ENCODE results near the gene NRCAM.

Gene NRCAM

GRCh38 chr7:108197371-108198091 lies 258.7 kb downstream of the NRCAM start:
- no peaks in the 10 kb centered on the region for H3K9me3 Mint-ChIP-seq
- no peaks in the 10 kb centered on the region for H3K36me3 Mint-ChIP-seq (ENCODE audit: low read depth)
- no peak for DNase-seq
- H3K4me1 Mint-ChIP-seq (ENCODE audit: low read depth), result no peaks in the 10 kb centered on the region
- H3K27ac Mint-ChIP-seq, result no peak overlapping the region
- no peaks in the 10 kb centered on the region for H3K27me3 Mint-ChIP-seq
- H3K4me3 Mint-ChIP-seq, result no peak overlapping the region

GRCh38 chr7:108196004-108196403 lies 260.2 kb downstream of the NRCAM start:
- no peak overlapping the region for H3K4me3 Mint-ChIP-seq
- H3K9me3 Mint-ChIP-seq, result no peaks in the 10 kb centered on the region
- H3K4me1 Mint-ChIP-seq (ENCODE audit: low read depth), result peaks cover 1% of the 10 kb centered on the region
- no peaks in the 10 kb centered on the region for H3K27me3 Mint-ChIP-seq
- no peak for DNase-seq
- H3K27ac Mint-ChIP-seq, result no peak overlapping the region
- H3K36me3 Mint-ChIP-seq (ENCODE audit: low read depth), result no peaks in the 10 kb centered on the region

DNA sequence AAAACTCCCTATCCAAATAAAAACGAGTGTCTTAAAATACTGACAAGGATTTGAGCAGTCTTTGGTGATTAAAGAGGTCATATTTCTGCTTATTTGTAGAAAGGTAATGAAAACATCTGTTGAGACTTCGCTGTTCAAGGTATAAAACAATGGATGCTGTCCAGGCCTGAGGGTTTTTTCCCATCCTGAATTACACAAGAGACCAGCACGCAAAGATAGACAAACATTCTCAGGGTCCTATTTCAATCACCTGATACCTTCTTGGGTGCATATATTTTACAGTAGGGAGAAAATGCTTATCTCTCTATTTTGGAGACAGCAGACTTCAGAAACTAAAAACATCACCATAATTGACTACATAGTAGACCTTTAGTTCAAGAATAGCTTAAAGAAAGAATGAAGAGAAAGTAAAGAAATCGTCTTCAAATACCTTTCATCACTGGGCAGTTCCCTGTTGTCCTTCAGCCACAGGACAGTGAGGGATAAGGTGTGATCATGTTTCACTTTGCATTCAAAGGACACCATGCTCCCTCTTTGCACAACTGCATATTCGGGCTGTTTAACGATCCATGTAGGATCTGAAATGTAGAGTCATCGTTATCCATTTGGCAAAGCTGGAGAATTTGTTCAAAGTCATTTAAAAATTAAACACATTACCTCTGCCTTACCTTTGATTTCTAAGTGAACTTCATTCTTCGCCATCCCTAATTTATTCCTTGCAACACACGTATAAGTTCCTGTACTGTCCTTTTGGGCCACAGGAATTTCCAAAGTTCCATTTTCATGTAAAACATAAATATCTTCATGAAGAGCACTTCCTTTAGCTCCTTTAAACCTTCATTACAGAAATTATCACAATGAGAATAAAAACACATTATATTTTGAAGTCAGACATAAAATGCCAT lies 262.4 kb downstream of the NRCAM start:
- Mint-ChIP-seq H3K27me3 (no peaks in the 10 kb centered on the region), H3K9me3 (no peaks in the 10 kb centered on the region), H3K4me3 (no peak overlapping the region), H3K36me3 (ENCODE audit: low read depth) (no peaks in the 10 kb centered on the region), H3K27ac (no peak overlapping the region), H3K4me1 (ENCODE audit: low read depth) (peaks cover 7% of the 10 kb centered on the region)
- DNase-seq, result no peak

- no peak for DNase-seq
- Mint-ChIP-seq H3K4me3 (no peak overlapping the region), H3K27ac (no peak overlapping the region), H3K4me1 (ENCODE audit: low read depth) (peaks cover 8% of the 10 kb centered on the region), H3K27me3 (no peaks in the 10 kb centered on the region), H3K9me3 (no peaks in the 10 kb centered on the region), H3K36me3 (ENCODE audit: low read depth) (no peaks in the 10 kb centered on the region)
Measured at GRCh38 chr7:108190891-108191290, 265.3 kb downstream of the NRCAM start.

GRCh38 chr7:108189733-108190388 lies 266.4 kb downstream of the NRCAM start:
- H3K9me3 Mint-ChIP-seq, result no peaks in the 10 kb centered on the region
- peaks cover 8% of the 10 kb centered on the region for H3K4me1 Mint-ChIP-seq (ENCODE audit: low read depth)
- H3K27me3 Mint-ChIP-seq, result no peaks in the 10 kb centered on the region
- no peak overlapping the region for H3K27ac Mint-ChIP-seq
- no peak for DNase-seq
- H3K36me3 Mint-ChIP-seq (ENCODE audit: low read depth), result no peaks in the 10 kb centered on the region
- no peak overlapping the region for H3K4me3 Mint-ChIP-seq

- no peak for DNase-seq
- H3K36me3 Mint-ChIP-seq (ENCODE audit: low read depth), result no peaks in the 10 kb centered on the region
- H3K9me3 Mint-ChIP-seq, result no peaks in the 10 kb centered on the region
- H3K4me1 Mint-ChIP-seq (ENCODE audit: low read depth), result peaks cover 8% of the 10 kb centered on the region
- no peak overlapping the region for H3K27ac Mint-ChIP-seq
- H3K4me3 Mint-ChIP-seq, result no peak overlapping the region
- H3K27me3 Mint-ChIP-seq, result no peaks in the 10 kb centered on the region
Measured at GRCh38 chr7:108188724-108189123, 267.5 kb downstream of the NRCAM start.

GRCh38 chr7:108181073-108181985 lies 274.9 kb downstream of the NRCAM start:
- H3K4me3 Mint-ChIP-seq, result no peak overlapping the region
- no peak for DNase-seq
- no peak overlapping the region for H3K27ac Mint-ChIP-seq
- H3K4me1 Mint-ChIP-seq (ENCODE audit: low read depth), result no peaks in the 10 kb centered on the region
- H3K36me3 Mint-ChIP-seq (ENCODE audit: low read depth), result no peaks in the 10 kb centered on the region
- no peaks in the 10 kb centered on the region for H3K9me3 Mint-ChIP-seq
- no peaks in the 10 kb centered on the region for H3K27me3 Mint-ChIP-seq

DNA sequence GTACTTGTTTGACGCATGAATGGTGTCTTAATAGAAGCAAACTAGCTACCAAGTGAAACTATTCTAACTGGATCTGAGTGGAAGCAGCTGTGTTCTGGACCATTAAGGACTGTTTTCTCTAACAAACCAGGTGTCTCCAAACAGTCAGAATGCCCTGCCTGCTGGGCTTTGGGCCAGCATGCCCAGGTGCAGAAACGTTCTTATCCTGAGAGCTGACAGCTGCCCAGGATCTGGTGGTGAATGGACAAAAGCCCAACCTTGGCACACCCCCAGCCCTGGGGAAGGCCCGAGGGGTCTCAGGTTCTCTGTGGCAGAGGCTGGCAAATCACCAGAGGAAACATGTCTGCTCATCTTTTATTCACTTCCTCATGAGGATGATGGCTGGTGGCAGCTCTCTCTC lies 277.8 kb downstream of the NRCAM start:
- H3K27me3 Mint-ChIP-seq, result no peaks in the 10 kb centered on the region
- no peaks in the 10 kb centered on the region for H3K9me3 Mint-ChIP-seq
- no peak overlapping the region for H3K4me3 Mint-ChIP-seq
- no peaks in the 10 kb centered on the region for H3K36me3 Mint-ChIP-seq (ENCODE audit: low read depth)
- no peaks in the 10 kb centered on the region for H3K4me1 Mint-ChIP-seq (ENCODE audit: low read depth)
- no peak for DNase-seq
- H3K27ac Mint-ChIP-seq, result no peak overlapping the region

- no peaks in the 10 kb centered on the region for H3K36me3 Mint-ChIP-seq (ENCODE audit: low read depth)
- DNase-seq, result no peak
- no peak overlapping the region for H3K4me3 Mint-ChIP-seq
- H3K27ac Mint-ChIP-seq, result no peak overlapping the region
- H3K27me3 Mint-ChIP-seq, result peaks cover 4% of the 10 kb centered on the region
- no peaks in the 10 kb centered on the region for H3K9me3 Mint-ChIP-seq
- H3K4me1 Mint-ChIP-seq (ENCODE audit: low read depth), result no peaks in the 10 kb centered on the region
Measured at GRCh38 chr7:108171164-108171563, 285.1 kb downstream of the NRCAM start.

DNA sequence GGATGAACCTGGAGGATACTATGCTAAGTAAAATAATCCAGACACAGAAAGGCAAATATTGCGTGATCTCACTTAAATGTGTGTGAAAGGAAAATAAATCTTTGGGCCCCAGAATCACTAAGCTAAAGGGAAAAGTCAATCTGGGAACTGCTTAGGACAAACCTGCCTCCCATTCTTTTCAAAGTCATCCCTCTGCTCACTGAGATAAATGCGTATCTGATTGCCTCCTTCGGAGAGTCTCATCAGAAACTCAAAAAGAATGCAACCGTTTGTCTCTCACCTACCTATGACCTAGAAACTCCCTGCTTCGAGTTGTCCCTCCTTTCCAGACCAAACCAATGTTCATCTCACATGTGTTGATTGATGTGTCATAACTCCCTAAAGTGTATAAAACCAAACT lies 286.0 kb downstream of the NRCAM start:
- H3K36me3 Mint-ChIP-seq (ENCODE audit: low read depth), result no peaks in the 10 kb centered on the region
- no peak for DNase-seq
- H3K27ac Mint-ChIP-seq, result no peak overlapping the region
- H3K4me1 Mint-ChIP-seq (ENCODE audit: low read depth), result no peaks in the 10 kb centered on the region
- no peak overlapping the region for H3K4me3 Mint-ChIP-seq
- H3K9me3 Mint-ChIP-seq, result no peaks in the 10 kb centered on the region
- H3K27me3 Mint-ChIP-seq, result peaks cover 4% of the 10 kb centered on the region

DNA sequence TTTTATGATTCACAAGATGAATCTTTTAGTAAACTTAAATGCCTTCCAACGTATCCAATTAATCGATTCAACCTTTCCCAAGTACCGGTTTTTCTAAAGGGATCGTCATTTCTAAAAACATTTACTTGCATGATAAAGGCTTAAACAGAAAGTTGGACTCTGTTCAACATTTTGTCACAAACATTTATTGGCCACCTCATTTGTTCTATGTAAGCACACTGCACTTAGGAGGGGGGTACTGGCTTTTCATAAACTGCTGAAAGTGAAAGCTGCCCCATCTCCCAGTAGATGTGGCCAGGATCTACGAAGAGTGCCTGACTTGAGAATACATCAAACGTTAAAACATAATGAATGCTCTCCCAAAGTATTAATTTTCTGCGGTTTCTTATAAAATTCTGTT lies 288.8 kb downstream of the NRCAM start:
- H3K27me3 Mint-ChIP-seq, result peaks cover 4% of the 10 kb centered on the region
- DNase-seq, result no peak
- H3K4me3 Mint-ChIP-seq, result no peak overlapping the region
- H3K4me1 Mint-ChIP-seq (ENCODE audit: low read depth), result no peaks in the 10 kb centered on the region
- H3K9me3 Mint-ChIP-seq, result peaks cover 4% of the 10 kb centered on the region
- H3K27ac Mint-ChIP-seq, result no peak overlapping the region
- no peaks in the 10 kb centered on the region for H3K36me3 Mint-ChIP-seq (ENCODE audit: low read depth)

DNA sequence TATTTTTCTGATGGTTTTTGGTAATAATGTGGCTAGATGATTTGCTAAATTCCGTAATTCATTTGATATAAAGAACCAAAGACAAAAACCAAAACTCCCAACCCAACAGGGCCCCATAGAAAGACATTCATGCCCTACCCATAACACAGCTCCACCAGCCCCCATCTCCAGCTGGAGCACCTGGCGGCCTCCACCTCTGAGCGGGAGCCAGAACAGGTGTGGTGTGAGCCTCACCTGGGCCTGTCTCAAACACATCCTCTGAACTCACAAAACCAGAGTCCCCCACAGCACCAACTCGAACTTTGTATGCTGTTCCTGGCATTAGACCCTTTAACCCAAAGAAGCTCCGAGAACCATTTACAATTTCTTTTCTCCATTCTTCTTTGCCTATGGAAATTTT lies 289.5 kb downstream of the NRCAM start:
- H3K36me3 Mint-ChIP-seq (ENCODE audit: low read depth), result no peaks in the 10 kb centered on the region
- H3K4me3 Mint-ChIP-seq, result no peak overlapping the region
- no peak for DNase-seq
- H3K27me3 Mint-ChIP-seq, result peaks cover 4% of the 10 kb centered on the region
- peaks cover 4% of the 10 kb centered on the region for H3K9me3 Mint-ChIP-seq
- H3K4me1 Mint-ChIP-seq (ENCODE audit: low read depth), result no peaks in the 10 kb centered on the region
- no peak overlapping the region for H3K27ac Mint-ChIP-seq

DNA sequence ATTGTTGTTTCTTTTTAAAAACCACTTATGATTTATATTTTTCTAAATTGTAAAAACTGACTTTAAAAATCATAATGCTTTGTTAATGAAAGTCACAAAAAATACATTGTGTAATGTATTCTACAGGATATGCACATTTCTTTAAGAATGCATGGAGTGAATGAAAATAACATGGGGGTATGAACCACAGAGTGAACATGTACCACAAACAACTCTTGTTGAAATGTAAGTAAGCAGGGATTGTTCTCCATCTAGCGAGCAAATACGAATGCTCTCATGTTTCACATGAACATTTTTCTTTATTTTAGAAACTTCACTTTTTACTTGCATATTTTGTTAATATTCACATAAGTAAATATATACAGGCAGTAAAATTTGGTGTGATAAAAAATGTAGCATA lies 290.5 kb downstream of the NRCAM start:
- no peak overlapping the region for H3K4me3 Mint-ChIP-seq
- DNase-seq, result no peak
- no peak overlapping the region for H3K27ac Mint-ChIP-seq
- no peaks in the 10 kb centered on the region for H3K36me3 Mint-ChIP-seq (ENCODE audit: low read depth)
- H3K4me1 Mint-ChIP-seq (ENCODE audit: low read depth), result no peaks in the 10 kb centered on the region
- H3K27me3 Mint-ChIP-seq, result peaks cover 4% of the 10 kb centered on the region
- H3K9me3 Mint-ChIP-seq, result peaks cover 4% of the 10 kb centered on the region

- peaks cover 8% of the 10 kb centered on the region for H3K27me3 Mint-ChIP-seq
- H3K27ac Mint-ChIP-seq, result no peak overlapping the region
- H3K36me3 Mint-ChIP-seq (ENCODE audit: low read depth), result no peaks in the 10 kb centered on the region
- DNase-seq, result no peak
- no peak overlapping the region for H3K4me3 Mint-ChIP-seq
- H3K4me1 Mint-ChIP-seq (ENCODE audit: low read depth), result no peaks in the 10 kb centered on the region
- peaks cover 4% of the 10 kb centered on the region for H3K9me3 Mint-ChIP-seq
Measured at GRCh38 chr7:108164946-108165345, 291.3 kb downstream of the NRCAM start.

Measured in activated T-cell treated with anti-CD3 and anti-CD28 coated beads, Interleukin-2, amount 50 U/mL, for 24 hours (primary cell).